GM08714 (cell line): Measurements from ENCODE around the gene ALK.
A peak's percentile ranks its signal among the peaks of the same experiment; 100 is the strongest.

Source experiments
- H3K4me3 ChIP-seq: fragments of 200-500 bp; sonication (Bioruptor generic); 2 replicates; pipeline ENCODE4 v1.5.1; 2014; ENCODE audit warnings: mild to moderate bottlenecking, low read length, inconsistent platforms
- ZNF274 ChIP-seq: IDR thresholded peaks from 2 replicates; pipeline ENCODE4 v1.6.1; 2012; ENCODE audit warnings: mild to moderate bottlenecking, low read depth, low read length

ALK gene

DNA sequence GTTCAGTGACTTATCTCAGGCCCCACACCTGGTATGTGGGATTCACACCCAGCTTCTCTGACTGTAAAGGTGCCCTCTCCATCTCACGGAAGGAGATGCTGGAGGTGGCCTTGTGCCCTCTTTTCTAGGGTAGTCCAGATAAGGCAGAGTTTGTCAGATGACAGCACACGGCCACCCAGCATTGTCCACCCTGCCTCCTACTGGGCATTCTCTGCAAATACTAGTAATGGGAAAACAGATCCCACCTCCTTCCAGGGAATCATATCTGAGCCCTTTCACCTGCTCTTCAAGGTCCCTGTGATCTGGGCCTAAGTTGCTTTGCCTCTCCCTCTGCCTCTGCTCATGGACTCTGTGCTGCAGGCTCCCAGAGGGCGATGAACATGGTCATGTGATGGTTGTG, 591.5 kb downstream of the ALK start:
- TF ChIP-seq ZNF274, result no peak

GRCh38 chr2:29326926-29327325, 594.5 kb downstream of the ALK start:
- TF ChIP-seq ZNF274, result no peak

More for the DNA sequence above, 591.5 kb downstream of the ALK start:
- no peak overlapping the region for H3K4me3 ChIP-seq

GRCh38 chr2:29325544-29325943, 595.8 kb downstream of the ALK start:
- H3K4me3 ChIP-seq, result no peak overlapping the region
- no peak for TF ChIP-seq ZNF274

More at GRCh38 chr2:29326926-29327325, 594.5 kb downstream of the ALK start:
- H3K4me3 ChIP-seq, result no peak overlapping the region

- TF ChIP-seq ZNF274, result no peak
- no peak overlapping the region for H3K4me3 ChIP-seq
These were observed 597.4 kb downstream of the ALK start for GRCh38 chr2:29323961-29324360.

DNA sequence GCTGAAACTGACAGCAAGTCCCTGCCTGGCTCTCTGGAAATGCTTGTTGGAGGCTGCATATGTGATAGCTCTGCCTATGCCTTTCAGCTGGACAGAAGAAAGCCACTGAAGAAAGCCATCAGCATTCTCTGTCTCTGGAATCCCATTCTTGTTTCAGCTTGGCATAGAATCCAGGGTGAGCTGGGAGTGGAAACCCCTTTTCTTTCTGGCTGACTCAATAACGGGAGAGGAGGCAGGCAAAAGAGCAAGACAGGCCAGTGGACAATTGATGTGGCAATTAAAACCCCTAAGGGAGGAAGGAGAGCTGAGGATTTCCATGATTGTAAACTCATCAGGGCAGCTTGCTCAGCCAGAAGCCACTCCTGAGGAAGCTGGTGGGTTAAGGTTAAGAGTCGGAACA, 598.1 kb downstream of the ALK start:
- TF ChIP-seq ZNF274, result no peak
- no peak overlapping the region for H3K4me3 ChIP-seq

DNA sequence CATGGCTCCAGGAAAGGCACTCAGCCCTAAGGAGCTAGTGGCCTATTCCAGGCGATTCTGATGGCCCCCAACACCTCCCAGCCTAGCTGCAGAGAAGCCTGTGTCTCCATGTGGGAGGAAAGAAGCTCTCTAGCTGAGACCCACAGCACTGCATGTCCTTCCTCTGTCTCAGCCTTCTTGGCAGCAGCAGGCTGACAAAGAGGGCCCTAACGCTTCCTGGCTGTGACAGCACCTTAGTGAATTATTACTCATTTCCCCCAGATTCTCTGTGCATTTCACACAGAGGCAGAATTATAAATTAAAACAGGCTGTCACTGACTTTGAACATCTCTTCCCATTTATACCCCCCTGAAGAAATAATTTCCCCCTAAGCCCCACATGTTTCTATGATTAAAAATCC, 599.4 kb downstream of the ALK start:
- no peak for TF ChIP-seq ZNF274
- no peak overlapping the region for H3K4me3 ChIP-seq

- no peak overlapping the region for H3K4me3 ChIP-seq
- no peak for TF ChIP-seq ZNF274
These were observed 603.4 kb downstream of the ALK start for GRCh38 chr2:29317801-29318485.

DNA sequence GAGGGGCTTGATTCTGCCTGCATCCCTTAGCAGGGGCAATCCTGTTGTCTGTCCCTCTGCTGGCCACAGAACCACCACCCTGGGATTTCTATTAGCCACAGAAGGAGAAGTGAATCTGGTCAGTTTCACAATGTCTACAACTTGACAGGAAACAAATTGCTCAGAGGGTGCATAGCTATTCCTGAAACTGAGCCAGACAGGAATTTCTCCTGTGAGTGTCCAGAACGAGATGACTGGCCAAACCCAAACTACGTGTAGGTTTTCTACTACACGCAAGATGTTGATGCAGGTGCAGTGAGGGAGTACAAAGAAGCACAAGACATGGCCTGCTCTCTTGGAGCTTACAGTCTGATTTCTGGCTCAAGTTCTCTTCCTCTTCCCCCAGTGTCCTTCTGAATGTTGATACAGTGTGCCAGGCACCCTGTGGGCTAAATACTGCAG, 604.3 kb downstream of the ALK start:
- no peak overlapping the region for H3K4me3 ChIP-seq
- no peak for TF ChIP-seq ZNF274

DNA sequence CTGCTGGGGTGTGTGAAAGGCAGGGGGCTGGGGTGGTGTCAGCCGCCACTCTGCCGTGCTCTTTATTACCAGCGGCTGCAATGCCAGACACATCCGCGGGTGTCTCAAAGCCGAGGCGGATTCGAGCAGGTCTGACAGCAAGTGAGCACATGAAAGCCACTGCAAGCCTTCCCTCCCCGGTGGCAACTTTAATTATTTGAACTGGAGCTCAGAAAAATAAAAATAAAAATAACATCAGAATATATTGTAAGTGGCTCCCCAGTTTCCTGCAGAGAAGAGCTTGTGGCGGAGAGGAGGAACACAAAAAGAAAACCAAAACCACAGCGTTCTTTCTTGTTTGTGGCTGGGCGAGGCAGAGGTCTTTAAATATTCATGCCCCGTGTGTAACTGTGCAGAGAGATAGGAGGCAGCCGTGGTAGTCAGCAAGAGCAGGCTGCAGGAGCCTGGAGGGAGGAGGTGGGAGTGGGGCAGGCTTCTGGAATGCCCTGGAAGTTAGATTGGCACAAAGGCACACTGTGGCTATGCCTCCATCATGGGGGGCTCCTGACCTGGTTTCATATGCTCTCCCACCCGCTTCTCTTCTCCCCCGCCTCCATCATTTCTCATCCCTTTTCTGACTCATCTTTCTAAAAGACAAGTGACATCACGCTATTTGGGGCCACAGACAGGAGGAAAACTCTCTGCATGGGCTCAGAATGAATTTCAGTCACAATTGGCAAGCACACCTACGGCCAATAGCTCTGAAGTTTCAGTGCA, 606.4 kb downstream of the ALK start:
- no peak for TF ChIP-seq ZNF274
- H3K4me3 ChIP-seq, result peak overlapping the region; percentile 49; the same call in 1 of the 2 replicates

- no peak for TF ChIP-seq ZNF274
- no peak overlapping the region for H3K4me3 ChIP-seq
These were observed 609.9 kb downstream of the ALK start for GRCh38 chr2:29311458-29311857.

GRCh38 chr2:29310650-29311348, 610.6 kb downstream of the ALK start:
- TF ChIP-seq ZNF274, result no peak
- no peak overlapping the region for H3K4me3 ChIP-seq

- no peak overlapping the region for H3K4me3 ChIP-seq
- TF ChIP-seq ZNF274, result no peak
These were observed 612.0 kb downstream of the ALK start for GRCh38 chr2:29309090-29310029.

DNA sequence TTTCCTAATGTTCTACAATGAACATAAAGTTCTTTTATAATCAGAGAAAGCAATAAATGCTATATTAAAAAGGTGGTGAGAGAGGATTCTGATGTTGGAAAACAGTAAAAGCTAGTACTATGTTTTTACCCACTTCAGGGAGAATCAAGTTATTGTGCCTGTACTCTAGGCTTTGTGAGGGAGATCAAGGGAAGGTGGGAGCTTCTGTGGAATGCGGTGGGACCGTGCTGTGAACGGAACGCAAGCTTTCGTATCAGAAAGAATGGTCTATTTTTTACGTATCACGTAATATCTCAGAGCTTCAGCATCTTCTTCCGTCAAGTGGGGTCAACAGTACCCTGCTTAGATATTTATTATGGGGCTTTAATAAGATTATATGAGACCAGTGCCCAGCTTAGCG, 613.0 kb downstream of the ALK start:
- TF ChIP-seq ZNF274, result no peak
- no peak overlapping the region for H3K4me3 ChIP-seq

GRCh38 chr2:29307519-29307918, 613.9 kb downstream of the ALK start:
- H3K4me3 ChIP-seq, result no peak overlapping the region
- TF ChIP-seq ZNF274, result no peak

GRCh38 chr2:29305762-29306161, 615.6 kb downstream of the ALK start:
- no peak for TF ChIP-seq ZNF274
- H3K4me3 ChIP-seq, result no peak overlapping the region
